HG02884 (cell line): ENCODE data around the gene GBGT1.

Source experiments
- ATAC-seq: cut with Tn5 transposase; IDR thresholded peaks from one replicate; pipeline ENCODE4 v1.9.1; 2021; ENCODE audit warnings: mild to moderate bottlenecking, moderate library complexity; ENCODE audit not compliant: unreplicated experiment

Gene GBGT1

DNA sequence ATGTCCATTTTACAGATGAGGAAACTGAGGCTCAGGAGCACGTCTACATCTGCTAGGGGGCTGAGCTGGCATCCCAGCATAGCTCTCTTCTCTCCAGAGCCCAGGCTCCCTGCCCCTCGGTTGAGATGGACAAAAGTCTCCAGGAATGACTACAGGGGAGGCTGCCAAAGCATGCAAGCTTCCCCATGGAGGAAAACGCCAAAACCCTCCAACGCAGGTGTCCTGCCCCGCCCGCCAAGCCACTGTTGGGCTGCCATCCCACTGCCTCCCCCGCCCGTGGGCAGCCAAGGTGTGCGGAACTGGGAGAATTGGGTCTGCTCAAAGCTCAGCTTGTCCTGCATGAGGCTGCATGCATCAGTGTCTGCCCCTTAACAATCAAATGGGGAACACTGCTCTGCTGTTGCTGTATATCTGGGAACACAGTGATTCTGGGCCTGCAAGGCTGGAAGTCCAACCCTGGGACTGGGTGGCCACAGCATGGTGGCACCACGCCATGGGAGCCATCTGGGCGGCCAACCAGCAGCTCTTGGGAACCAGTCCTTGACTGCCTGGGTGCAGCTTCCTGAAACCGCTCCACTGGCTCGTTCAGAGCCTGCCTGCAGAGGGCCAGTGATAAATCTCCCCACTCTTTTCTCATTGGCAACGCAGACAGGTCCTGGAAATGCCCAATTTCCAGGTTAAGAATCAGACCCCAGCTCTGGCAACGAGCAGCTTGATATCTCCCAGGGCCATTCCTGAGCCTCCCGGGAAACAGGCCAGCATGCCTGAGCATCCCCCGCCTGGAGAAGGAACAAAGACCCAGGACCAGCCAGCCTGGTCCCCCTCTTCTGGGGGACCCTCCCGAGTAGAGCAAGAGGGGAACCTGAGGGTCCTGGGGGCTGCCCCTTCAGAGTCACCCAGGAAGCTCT lies 46.2 kb downstream of the GBGT1 start:
- no peak for ATAC-seq

DNA sequence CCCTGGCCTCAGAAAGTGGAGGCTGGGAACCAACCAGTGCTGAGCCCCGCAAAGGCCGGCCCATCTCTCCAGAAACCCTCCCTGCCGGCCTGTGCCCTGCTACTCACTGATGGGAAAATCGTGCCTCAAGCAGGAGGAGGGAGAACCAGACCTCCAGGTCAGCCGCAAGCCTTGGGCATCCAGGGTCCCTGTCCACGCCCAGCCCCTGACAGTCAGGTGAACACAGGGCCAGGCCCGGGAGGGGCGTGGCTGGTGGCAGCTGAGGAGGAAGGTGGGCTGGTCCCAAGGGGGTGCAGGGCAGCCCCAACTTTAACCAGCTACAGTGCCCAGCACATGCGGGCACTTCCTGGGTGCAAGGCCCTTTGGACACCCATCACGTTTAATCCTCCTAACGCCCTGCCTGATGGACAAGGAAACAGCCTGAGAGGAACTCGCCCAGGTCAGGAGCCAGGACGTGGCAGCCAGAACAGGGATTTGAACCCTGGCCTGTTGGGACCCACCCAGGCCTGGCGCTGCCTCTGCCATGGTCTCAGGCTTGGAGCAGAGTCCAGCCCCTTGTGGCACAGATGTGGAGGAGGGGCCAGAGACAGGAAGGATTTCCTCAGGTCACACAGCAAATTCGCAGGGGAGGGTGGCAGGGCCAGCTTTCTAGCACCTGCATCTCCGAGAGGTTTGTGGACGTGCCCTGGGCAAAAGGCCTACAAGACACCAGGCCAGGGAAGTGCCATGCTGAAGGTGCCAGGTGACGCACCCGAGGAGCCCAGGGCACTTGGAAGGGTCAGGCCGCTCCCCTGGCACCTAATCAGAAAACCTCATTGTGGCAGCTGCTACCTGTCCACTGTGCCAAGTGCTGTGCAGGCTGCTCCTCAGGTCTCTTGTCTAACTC lies 47.1 kb downstream of the GBGT1 start:
- ATAC-seq, result no peak

DNA sequence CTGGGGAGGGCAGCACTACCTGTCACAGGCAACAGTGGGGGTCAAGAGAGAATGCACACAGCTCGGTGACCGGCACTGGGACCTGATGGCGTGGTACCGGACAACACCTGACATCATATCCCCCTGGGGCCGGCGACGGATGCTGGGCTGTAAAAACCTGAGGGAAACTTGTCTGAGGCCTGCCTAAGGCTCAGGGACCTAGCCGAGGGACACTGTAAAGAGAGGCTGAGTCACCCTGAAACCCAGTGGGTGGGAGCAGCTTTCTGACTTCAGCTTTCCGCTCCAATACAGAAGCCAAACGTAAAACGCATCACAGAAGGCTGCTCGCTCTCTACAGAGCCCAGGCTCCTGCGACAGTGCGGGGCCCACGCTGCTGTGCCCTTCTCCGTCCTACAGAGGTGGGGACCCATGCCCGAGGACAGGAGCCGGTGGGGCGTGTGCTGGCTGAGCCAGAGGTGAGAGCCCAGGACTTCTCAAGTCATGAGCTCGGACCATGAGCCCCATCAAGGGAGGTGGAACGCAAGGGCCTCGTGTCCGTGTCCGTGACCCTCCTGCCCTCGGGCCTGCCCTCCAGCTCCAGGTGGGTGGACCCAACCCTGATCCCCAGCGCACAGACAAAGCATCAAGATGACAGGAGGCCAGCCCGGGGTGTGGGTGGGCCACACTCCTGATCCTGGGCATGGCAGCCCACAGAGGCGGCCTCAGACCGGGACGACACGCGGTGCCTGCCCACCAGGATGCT lies 47.9 kb downstream of the GBGT1 start:
- ATAC-seq, result peak; percentile 76

DNA sequence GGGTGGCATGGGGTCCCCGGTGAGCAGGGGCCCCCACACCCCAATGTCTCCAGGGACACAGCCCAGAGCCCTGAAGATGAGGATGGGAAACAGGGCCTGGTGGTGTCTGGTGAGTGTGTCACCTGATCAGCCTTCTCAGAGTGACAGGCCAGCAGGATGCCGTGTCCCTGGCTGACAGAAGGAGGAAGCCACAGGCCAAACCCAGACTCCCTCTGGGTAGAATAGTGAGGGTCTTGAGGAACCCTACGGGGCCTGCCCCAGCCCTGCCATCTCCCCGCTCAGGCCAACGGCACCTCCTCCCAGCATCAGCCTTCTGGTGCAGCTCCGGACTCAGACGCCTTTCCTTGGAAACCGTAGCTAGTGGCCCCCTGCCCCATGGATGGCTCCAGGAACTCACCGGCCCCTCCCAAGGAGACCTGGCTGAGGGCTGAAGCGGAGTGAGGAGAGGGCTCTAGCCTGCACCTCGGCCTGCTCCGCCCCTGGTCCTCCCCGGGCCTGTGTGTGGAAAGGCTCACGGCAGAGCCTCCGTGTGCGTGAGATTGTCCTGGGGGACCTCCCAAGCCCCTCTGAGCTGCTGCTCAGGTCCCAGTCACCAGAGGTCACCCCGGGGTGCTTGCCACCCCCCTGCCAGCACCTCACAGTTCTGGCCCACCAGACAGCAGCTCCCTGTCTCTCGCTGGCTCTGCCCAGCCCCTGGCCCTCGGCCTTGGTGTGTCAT lies 48.7 kb downstream of the GBGT1 start:
- peak; percentile 12 for ATAC-seq

DNA sequence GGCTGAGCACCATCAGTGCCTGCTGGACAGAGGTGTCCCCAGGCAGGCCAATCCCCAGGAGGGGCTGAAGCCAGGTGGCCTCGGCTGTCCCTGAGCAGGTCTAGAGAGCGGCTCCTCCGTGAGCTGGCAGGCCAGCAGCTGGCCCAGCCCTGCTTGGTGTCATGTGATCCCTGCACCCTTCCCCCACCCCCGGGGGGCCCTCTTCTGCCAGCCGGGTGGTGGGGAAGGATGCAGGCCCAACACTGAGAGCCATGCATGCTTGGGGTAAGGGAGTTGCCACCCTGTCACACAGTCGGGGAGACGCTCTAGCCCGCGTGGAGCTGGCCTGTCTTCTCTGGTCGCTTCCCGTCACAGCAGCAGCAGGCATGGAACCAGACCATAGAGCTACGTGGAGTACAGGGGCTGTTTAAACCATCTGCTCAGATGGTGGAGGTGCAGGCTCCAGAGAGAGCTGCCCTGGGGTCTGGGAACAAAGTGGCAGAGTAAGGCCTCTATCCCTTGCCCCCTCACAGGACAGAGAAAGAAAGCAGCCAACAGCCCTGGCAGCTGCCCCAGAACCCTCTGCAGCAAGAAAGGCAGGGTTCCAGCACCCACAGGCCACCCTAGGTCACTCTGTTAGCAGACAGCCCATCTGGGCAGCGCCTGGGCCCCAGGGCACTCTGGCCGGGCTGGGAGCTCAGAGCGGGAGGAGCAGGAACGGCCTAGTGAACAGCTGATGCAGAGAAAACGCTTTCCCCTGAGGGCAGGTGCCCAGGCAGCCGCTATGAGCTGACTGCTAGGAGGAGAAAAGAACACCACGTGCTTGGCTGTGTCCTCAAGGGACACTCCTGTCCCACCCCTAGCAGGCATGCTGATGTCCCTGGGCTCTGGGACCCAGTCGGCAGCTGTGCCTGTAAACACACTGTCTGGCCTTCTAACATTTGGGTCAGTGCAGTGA lies 49.5 kb downstream of the GBGT1 start:
- ATAC-seq, result no peak

DNA sequence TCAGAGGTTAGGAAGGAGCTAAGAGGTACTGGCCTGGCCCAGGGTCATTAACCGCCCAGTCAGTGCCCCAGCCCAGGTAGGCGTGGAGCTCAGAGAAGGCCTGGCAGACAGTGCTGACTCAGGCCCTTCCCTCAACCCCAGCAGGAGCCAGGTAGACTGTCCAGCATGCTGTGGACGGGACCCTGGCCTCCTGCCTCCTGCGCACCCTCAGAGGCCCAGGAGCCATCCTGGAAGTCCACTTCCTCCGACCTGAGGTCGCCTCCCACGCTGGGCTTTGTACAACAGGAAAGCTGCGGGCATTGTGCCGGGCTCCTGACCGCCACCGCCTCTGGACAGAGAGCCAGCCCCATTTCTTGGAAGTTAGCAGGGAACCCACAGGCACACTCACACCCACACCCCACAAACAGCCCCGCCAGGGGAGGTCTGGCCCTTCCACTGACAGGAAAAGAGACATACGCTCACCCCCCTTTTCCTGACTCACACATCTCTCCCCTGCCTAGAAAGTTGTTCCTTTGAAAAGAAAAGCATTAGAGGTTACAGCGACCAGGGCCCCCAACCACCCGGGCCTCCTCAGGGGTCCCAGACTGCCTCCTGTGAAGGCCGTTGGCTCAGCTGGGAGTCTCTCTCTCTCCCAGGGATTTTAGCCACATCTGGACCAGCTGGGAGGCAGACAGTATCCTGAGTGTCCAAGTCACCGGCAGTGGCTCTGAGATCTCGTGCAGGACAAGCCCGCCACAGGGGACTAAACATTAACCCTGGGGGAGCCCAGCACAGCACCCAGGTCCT lies 50.4 kb downstream of the GBGT1 start:
- no peak for ATAC-seq

DNA sequence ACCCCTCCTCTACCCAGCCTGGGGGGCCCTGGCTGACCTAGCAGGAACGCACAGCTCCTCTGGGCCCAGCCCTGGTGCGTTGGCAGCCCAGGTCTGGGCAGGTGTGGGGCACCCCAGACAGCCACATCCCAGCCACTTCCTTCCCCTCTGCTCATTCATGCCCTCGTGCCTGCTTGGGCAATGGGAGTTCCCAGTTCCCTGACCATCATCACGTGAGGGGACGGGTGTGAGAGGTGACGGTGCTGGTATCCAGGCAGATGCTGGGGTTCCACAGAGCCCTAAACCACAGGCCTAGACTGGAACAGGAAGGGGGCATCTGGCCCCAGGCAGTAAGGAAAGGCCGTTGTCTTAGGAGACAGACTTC lies 51.1 kb downstream of the GBGT1 start:
- ATAC-seq, result no peak

DNA sequence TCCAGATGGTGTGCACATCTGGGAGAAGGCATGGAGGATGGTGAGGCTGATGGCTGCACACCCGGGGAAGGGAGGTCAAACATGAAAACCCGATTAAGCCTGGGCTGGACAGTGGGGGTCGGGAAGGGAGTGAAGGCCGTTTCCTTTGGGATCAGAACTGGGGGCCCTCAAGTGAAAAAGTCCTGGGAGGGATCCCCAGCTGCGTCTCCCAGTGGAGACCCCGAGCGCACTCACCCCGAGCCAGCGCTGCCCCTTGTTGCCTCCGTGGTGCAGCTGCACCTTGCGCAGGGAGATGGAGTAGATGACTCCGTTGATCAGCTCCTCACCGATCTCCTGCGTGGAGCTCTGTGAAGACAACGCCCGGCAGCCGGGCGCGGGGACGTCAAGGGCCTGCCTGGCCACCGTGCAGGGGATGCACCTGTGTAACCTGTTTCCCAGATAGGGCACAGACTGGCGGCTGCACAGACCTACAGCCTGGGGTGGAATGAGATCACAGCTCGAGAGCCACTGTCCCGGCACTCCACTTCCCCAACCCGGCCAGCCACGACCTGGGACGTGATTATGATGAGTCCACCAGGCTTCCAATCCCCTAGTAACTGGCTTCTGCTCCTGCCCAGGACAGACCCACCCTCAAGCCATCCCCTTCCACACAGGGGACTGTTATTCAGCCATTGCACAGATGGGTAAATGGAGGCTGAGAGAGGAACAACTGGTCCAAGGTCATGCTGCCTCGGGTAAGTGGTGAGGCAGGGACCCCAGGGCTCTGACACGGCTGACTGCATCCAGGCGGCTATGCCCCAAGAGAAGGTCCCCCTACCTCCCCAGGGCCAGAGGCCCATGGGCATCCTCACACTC lies 51.7 kb downstream of the GBGT1 start:
- ATAC-seq, result no peak

DNA sequence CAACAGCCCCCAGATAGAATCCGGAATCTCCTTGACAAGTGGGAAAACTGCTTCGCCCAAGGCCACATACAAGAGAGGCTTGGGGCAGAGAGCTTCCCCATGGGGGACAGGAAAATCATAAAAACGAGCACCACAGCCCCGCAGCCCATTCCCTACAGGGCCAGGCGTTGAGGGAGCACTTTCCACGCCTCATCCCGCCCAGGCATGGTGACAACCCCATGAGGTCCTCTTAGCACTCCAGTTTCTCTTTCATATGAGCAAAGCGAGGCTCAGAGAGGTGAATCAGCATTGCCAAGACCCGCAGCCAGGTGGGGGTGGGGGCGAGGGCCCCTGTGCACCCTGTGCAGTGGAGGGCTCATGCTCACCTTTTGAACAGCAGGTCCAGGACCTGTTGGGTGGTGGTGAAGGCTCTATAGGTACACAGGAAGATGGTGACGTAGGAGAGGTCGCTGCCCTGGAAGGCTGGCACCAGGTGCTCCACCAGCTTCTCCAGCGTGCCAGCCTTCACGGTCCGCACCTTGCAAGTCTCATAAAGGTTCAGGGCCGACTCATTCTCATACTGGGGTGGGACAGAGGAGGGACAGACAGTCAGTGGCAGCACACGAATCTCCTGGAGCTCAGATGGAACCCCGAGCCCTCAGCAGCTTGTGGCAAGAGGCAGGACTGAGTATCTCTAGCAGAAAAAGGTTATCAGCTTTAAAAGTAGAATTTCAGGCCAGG lies 53.6 kb downstream of the GBGT1 start:
- no peak for ATAC-seq

DNA sequence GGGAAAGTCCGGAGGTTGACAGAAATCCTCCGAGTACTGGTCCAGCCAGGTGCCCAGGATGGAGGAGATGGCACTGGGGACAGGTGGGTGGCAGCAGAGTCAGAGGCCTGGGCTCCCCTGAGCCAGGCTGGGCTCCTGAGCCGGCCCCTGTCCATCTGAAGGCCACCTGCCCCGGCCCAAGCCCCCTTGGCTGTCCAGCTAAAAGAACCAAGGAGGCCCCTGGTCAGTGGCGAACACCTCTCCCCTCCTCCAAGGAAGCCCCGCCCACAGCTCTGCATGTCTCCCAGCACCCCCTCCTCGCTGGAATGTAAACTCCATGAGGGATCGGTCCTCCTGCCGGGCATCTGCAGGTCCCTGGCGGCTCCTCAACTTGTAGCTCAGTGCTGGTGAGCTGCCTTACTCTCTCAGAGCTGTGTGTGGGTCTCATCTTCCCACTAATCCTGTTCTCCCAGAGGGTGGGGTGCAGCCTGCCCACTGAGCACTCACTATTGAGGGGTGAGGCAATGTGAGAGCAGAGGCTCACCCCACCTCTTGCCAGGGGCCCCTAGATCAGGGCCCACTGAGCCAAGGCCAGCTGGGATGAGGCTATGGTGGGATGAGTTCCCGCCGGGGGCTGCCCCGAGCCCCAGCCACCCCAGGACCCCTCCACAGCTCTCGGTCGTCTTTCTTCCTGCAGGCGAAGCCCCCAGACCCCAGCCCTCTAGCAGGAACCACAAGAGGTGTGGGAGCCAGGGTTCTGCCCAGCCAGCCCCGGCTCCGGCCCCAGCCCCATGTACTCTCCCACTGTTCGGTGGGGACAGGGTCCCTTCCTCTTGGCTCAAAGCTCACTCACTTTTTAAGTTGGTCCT lies 54.7 kb downstream of the GBGT1 start:
- ATAC-seq, result no peak

DNA sequence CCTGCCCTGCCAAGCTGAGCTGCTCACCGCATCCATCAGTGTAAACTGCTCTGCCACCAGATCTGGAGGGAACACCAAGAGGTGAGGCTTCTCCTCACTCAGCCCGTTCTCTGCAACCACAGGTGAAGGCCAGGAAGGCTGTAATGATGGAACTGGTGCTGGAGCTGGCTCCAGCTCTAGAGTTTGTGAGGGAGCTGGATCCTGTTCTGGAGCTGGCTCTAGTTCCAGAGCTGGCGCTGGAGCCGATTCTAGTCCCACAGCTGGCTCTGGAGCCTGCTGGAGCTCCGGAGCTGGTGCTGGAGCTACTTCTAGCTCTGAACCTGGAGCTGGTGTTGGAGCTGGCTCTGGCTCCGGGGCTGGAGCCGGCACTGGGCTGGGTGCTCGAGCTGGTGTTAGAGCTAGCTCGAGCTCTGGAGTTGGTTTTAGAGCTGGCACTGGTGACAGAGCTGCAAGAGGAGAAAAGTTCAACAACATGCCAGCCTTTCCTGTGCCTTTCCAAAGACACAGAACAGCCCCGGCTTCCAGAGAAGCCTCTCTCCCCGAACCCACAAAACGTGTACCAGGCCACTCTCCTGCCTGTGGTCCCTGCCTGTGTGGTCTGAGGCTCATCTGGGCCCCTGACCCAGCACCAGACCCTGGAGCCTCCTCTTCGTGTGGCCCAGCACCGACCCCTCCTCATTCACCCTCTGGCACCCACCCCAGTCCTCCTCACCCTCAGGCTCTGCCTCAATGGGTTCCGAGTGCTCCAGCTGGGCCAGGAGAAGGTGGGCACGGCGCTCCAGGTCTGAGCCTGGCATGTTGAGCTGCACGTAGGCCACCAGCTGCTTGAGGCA lies 55.5 kb downstream of the GBGT1 start:
- ATAC-seq, result no peak

DNA sequence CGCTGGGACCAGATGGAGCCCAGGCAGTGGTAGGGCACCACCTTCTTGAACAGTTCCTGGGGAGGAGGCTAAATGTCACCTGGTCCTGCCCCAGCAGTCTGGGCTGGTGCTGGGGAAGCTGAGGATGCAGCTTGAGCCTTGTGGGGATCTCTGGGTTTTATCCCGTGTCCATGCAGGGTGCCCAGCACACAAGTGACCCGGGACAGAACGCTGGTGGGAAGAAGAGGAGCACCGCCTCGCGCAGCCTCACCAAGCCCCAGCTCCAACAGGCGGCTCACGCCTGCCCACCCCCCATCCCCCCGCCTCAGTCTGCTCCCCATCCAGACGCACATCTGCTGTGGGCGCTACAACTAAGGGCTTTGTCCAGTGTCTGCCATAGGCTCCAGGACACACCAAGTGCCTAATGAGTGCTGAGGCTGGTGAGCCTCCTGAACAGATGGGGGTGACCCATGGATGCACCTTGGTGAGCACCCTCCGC lies 56.4 kb downstream of the GBGT1 start:
- no peak for ATAC-seq

DNA sequence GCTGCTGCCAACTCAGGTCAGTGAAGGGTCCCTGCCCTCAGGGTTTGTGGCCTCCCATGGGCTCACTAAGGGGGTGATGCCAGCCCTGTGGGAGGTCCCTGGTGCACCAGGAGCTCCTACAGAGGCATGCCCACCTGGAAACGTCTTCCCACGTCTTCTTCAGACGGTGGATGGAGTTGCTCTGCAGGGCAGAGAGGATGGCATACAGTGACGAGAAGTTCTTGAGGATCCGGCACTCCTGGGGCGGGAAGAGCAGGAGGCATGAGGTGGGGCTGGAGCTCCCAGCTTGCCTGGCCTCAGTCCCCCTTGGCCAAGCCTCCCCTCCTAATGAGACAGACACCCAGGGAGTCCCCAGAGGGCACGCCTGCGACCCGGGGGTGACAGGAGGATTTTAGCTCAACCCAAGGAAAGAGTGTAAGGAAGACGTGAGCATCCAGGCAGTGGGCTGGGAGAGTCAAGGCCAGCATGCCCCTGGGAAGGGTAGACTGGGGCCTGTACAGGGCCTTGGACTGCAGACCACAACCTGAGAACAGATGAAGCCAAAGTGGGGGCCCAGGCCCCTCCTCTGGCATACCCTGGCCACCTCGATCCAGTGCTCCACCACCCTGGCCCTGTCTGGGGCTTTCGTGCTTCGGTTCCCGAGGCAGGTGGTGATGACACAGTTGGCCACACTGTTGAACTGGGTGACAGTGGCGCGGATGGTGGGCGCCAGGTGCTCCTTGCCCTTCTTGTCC lies 57.0 kb downstream of the GBGT1 start:
- no peak for ATAC-seq

DNA sequence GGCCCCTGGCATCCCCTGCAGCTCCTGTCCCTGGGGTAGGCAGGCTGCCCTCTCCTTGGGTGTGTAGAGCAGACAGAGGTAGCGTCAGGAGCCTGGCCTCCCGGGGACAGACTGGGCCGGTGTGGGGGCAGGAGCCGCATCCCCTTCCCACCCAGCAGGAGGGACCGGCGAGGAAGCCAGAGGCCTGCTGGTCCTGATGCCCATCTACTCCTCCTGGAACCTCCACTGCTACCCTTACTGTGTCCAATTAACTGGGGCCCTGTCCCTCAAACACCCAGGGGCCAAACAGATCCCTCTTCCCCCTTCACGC lies 58.3 kb downstream of the GBGT1 start:
- ATAC-seq, result no peak
